NCI-H2171 (cell line): ENCODE data around the gene GJA8.
"Not testable (repeated sequence)": the region's sequence is repeated elsewhere in the genome, so short reads cannot be mapped to it uniquely, and the experiment has no call there.

Source experiments
- DNase-seq: peaks from one replicate; lab custom pipeline; 2025; lab: John Stamatoyannopoulos, UW

Gene GJA8

DNA sequence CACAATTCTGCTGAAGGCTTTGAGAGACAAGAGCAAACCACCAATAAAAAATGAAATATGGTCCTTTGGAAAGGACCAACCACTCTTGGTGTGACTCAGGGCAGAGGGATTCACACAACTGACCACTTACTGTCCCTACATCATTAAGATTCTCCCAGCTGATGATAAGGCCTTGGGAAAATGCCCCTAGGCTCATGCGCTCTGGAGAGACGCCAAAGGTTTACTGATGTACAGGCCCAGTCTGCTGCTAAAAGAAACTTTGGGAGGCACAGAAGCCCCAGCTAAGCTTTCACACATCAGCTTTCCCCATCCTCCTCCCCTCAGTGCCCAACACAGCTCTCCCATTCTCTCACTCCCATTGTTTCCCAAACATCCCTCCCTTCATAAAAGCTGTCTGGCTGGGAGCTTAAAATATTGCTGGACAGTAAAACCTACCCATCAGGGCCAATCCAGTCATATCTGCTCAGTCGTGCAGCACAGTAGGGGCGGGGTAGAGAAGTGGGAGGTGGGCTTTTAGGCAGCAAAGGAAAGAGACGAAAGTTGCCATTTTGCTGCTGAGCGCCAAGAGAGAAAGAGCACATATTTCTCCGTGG lies at the start of gene GJA8:
Gene GJA8 (plus strand): TSS at position 543 of the 593 bp plus-strand sequence. CDS start 5,161 bp downstream, outside the sequence.
- no peak for DNase-seq

- no peak for DNase-seq
Observed at GRCh38 chr1:147853391-147853790, 49.2 kb upstream of the GJA8 start.

GRCh38 chr1:147854989-147855388 lies 47.6 kb upstream of the GJA8 start:
- not testable (repeated sequence) for DNase-seq

DNA sequence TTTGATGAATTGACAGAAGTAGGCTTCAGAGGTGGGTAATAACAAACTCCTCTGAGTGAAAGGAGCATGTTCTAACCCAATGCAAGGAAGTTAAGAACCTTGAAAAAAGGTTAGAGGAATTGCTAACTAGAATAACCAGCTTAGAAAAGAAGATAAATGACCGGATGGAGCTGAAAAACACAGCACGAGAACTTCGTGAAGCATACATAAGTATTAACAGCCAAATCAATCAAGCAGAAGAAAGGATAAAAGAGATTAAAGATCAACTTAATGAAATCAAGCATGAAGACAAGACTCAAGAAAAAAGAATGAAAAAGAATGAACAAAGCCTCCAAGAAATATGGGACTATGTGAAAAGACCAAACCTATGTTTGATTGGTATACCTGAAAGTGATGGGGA lies 46.6 kb upstream of the GJA8 start:
- DNase-seq = not testable (repeated sequence)

GRCh38 chr1:147867204-147867603 lies 35.4 kb upstream of the GJA8 start:
- DNase-seq = not testable (repeated sequence)

GRCh38 chr1:147878022-147878421 lies 24.6 kb upstream of the GJA8 start:
- DNase-seq = no peak

GRCh38 chr1:147879911-147880310 lies 22.7 kb upstream of the GJA8 start:
- DNase-seq = no peak

DNA sequence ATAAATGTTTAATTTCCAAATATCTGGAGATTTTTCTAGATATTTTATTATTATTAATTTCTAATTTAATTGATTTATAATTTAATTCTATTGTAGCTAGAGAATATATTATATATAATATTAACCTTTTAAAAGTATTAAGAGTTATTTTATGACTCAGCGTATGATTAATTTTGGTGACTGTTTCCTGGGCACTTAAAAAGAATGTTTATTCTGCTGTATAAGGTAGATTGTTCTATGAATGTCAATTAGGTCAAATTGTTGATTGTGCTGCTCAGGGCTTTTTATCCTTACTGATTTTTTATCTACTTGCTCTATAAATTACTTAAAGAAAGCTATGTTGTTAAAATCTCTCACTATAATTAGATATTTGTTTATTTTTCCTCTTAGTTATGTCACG lies 20.1 kb upstream of the GJA8 start:
- DNase-seq = no peak

- DNase-seq = no peak
Observed at GRCh38 chr1:147890177-147890790, 12.3 kb upstream of the GJA8 start.

GRCh38 chr1:147891088-147891487 lies 11.5 kb upstream of the GJA8 start:
- no peak for DNase-seq

DNA sequence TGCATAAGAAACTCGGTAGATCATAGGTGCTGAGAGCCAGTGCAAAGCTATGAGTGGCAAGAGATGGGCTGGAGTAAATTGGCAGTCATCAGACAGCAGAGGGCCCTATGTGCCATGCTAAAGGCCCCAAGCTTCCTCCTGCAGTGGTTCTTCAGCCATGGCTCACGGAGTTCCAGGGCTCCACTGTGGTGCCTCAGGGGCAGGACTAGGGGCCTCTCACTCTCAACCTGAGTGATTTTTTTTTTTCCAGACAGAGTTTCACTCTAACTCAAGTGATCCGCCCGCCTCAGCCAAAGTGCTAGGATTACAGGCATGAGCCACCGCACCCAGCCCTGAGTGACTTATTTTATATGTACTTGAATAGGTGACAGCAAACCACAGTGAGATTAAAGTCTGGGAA lies 10.4 kb upstream of the GJA8 start:
- DNase-seq = no peak

GRCh38 chr1:147892731-147893214 lies 9.8 kb upstream of the GJA8 start:
- DNase-seq = no peak

DNA sequence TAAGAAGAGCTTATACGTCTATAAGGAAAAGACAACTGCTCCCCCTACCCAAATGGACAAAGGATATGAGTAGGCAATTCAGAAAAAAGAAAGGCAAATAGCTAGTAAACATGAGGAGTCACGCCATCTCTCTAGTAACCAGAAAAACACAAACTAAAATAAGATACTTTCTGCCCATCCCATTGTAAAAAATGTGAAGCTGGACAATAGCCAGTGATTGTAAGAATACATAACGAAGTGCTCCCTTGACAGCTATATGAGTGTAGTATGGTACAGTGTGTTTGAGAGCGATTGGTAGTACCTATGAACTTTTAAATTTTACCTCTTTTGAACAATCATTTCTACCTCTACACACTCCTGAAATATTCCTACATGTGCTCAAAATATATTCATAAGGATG lies 7.5 kb upstream of the GJA8 start:
- DNase-seq = no peak

GRCh38 chr1:147897029-147897752 lies 5.4 kb upstream of the GJA8 start:
- DNase-seq = no peak

- DNase-seq = no peak
Observed at GRCh38 chr1:147897789-147898188, 4.8 kb upstream of the GJA8 start.

GRCh38 chr1:147904726-147905125 lies 2.1 kb downstream of the GJA8 start:
- DNase-seq = no peak

GRCh38 chr1:147907786-147908509 lies 5.4 kb downstream of the GJA8 start:
- no peak for DNase-seq

- no peak for DNase-seq
Observed at GRCh38 chr1:147912553-147912952, 10.0 kb downstream of the GJA8 start.

GRCh38 chr1:147913362-147913942 lies 10.9 kb downstream of the GJA8 start:
- no peak for DNase-seq

- peak; percentile 4 for DNase-seq
Observed at GRCh38 chr1:147919896-147920295, 17.3 kb downstream of the GJA8 start.

DNA sequence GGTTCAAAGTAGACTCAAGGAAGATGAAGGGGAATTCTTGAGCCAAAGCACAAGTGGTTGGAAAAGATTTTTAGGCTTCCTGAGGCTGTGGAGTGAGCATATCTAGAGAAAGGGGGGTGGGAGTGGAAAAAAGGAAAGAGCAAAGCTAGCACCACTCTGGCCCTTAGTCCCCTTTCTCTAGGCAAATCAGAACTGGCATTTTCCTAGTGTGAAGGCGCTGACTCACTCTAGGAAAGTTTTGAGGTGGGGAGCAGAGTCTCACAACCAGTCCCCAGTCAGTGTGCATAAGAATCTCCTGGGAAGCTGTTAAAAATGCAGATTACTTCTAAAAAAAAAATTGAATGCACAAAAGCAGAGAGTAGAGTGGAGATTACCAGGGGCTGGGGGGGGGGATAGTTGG lies 22.2 kb downstream of the GJA8 start:
- DNase-seq = no peak

GRCh38 chr1:147927215-147927614 lies 24.6 kb downstream of the GJA8 start:
- DNase-seq = not testable (repeated sequence)
